GM21381 (cell line): ENCODE data around the gene DCD.
"Not testable (repeated sequence)": the region's sequence is repeated elsewhere in the genome, so short reads cannot be mapped to it uniquely, and the experiment has no call there.

Experiments
- ATAC-seq: cut with Tn5 transposase; IDR thresholded peaks from one replicate; pipeline ENCODE4 v1.9.1; 2021; ENCODE audit warnings: mild to moderate bottlenecking, moderate library complexity; ENCODE audit not compliant: unreplicated experiment

DCD gene

GRCh38 chr12:54654926-54655325, 6.8 kb upstream of the DCD start:
- no peak for ATAC-seq

DNA sequence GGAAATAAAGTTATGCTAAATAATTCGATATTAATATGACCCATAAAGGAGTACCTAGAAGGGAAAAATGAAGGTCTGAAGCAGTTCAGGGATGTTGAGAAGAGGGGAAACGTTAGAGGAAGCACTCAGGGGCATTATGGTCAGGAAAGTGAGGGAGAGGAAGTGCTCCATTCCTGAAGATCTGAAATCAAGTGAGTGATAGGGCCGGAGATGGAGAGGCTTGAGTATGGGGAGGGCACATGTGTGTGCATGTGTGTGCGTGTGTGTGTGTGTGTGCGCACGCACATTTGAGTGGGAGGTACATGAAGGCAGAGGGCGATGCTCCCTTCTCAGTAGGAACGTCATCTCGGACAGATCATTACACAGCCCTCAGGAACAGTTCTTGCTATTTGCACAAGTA, 4.9 kb upstream of the DCD start:
- ATAC-seq, result no peak

DNA sequence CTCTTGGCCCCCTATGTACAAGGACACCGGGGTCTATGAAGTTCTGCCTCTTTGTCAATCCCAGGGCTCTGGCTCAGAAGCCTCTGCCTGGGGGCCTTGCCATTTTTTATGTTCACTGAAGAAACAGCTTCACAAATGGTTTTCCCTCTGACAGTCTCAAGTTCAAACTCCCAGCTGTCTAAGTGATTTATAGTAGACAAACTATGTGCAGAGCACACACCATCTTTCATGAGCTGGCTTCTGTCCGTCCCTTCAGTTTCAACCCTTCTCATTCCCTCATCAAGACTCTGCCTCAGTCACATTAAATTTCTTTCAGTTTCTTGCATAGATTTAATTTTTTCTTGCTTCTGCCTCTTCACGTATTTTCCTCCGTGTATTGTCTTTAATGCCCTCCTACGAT, 2.7 kb upstream of the DCD start:
- no peak for ATAC-seq

DNA sequence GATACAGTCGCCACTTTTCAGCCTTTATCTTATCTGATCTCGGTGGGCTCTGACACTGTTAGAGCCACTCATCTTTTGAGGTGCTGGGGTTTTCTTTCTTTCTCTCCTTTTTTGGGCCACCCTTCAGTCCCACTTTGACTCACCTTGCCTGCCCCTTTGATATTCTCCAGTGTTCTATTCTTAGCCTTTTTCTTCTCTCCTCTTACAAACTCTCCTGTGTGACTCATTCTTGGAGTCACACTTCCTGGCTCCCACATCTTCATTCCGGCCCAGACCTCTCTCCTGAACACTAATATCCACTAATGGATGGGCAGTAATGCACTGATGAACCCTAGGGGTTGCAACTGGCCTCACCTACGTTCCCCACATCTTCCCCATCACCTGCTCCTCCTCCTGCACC, 2.2 kb upstream of the DCD start:
- no peak for ATAC-seq

- ATAC-seq, result no peak
Measured at GRCh38 chr12:54649825-54650224, 1.7 kb upstream of the DCD start.

- no peak for ATAC-seq
Measured at GRCh38 chr12:54641554-54641953, 6.6 kb downstream of the DCD start.

DNA sequence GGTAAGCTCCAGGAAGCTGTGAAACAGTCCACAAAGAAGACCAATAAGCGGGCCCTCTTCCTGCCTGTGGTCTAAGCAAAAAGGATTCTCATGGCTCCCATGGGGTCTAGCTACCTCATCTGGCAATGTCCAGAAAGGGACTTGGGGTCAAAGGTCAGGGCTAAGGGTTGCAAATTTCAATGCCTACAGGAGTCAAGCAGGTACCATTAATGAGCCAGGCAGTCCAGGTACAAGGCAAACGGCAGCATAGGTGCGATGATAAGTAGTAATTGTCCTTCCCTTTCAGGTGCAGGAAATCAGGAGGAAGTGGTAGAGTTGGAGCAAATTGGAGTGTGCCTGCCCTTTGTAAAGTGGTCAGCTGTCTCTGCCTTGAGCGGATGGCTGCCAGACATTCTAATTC, 7.1 kb downstream of the DCD start:
- no peak for ATAC-seq

DNA sequence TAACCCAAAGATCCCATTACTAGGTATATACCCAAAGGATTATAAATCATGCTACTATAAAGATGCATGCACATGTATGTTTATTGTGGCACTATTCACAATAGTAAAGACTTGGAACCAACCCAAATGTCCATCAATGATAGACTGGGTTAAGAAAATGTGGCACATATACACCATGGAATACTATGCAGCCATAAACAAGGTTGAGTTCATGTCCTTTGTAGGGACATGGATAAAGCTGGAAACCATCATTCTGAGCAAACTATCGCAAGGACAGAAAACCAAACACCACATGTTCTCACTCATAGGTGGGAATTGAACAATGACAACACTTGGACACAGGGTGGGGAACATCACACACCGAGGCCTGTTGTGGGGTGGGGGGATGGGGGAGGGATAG, 9.1 kb downstream of the DCD start:
- not testable (repeated sequence) for ATAC-seq

DNA sequence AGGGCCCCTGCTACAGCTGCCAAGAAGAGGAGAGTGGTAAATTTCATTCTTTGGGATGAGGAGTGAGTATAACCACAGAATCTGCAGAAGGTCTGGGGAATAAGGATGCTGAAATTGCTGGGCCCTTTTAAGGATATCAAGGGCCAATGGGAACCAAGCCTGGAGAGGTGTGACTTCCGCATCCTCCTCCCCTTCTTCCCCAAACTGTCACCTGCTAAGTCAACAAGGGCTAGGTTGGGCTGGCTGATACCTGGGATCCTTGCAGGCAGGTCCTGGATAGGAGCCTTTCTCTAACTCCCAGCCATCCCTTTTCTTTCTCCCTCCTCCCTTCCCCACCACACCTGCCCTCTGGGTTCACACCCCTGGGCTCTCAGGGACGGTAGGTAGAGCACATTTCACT, 13.4 kb downstream of the DCD start, which contains the start of gene LACRT:
TSS of gene LACRT (minus strand) at position 101 of the 400 bp plus-strand sequence. CDS start at position 47, 54 bp downstream.
- no peak for ATAC-seq

DNA sequence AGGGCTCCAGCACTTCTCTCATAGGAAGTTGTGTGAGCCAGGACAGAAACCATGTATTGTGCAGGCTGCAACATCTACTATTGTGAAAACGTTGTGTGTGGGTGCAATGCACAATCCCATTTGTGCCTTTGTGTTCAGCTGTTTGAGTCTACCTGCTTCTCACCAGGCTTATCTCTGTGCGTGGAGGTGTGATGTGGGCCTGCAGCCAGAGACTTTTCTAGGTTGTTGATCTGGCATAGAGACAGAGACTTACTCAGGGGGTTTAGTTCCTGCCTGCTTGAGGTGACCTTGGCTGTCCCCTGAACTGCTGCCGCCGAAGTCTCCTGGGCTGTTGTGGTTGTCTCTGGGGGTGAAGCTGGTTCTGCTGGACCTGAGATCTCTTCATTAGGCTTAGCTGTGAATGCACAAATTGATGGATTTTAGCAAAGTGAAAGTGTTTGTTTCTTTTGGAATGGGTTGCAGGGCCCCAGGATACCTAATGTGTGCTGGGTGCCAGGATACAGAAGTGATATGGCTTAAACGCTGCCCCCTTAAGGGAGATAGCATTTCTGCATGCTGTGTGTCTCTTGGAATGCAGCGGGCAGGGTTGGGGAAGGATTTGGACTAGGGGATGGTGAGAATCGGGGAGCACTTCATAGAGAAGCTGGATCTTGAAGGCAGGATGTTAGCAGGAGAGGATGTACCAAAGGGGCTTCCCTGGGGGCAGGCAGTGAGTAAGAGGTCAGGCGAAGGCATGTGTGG, 16.0 kb downstream of the DCD start:
- ATAC-seq, result no peak

DNA sequence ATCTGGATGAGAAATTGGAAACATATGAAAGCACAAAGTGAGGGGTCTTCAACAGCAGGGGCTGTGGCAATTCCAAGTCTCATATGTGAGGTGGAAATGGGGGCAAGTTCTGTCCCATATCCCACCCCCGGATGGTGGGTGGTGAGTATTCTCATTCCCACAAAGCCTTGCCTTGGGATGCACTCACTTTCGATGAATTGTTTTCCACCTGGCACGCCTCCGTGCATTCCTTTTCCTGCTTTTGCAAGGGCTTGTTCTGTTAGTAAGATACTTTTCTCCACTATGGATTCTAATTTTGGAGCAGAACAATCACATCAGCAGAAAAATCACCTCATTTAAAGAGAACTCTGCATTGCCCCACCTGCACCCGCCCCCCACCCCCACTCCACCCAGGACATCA, 16.6 kb downstream of the DCD start:
- no peak for ATAC-seq

GRCh38 chr12:54629925-54630324, 18.2 kb downstream of the DCD start:
- ATAC-seq, result no peak

- no peak for ATAC-seq
Measured at GRCh38 chr12:54628186-54628846, 19.8 kb downstream of the DCD start.

GRCh38 chr12:54627304-54627703, 20.9 kb downstream of the DCD start:
- ATAC-seq, result no peak

DNA sequence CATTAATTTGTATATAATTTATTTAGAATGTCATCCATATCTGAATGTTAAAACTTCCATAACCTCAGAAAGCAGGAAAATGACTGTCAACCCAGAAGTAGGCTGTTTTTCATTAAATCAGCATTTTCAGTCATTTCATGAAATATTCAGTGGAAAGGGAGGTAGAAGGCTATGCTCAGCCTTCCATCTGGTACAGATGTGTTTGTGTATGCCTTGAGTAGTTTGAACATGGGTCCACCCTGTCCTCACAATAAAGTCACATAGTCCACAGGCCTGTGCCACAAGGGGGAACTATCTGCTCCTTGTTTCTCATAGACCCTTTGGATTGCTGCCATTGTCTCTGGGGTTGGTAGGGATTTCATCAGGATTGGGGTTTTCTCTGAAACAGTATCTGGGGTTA, 22.6 kb downstream of the DCD start:
- ATAC-seq, result no peak

GRCh38 chr12:54624315-54625279, 23.6 kb downstream of the DCD start:
- no peak for ATAC-seq

- no peak for ATAC-seq
Measured at GRCh38 chr12:54622463-54623183, 25.5 kb downstream of the DCD start.

- no peak for ATAC-seq
Measured at GRCh38 chr12:54616933-54617680, 31.1 kb downstream of the DCD start.

DNA sequence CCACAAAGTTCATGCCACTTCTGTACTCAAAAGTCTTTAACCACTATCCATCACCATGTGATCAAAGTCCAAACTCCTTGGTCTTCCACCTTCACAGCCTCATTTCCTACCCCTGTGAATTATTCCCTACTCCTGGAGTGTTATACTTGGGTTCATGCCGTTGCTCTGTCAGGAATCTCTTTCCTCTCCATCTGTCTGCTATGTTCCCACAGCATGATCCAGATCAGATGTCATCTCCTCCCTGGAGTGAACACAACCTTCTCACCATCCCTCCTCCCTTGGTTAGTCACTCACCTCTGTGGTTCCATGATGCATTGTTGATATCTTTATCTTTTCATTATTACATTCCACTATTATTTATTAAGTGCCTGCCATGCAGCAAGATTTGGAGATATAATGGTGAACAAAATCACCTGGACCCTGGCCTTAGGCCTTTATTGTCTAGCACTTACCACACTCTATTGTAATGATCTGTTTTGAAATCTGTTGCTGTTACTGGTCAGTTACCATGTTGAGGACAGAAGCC, 35.9 kb downstream of the DCD start:
- ATAC-seq, result no peak

DNA sequence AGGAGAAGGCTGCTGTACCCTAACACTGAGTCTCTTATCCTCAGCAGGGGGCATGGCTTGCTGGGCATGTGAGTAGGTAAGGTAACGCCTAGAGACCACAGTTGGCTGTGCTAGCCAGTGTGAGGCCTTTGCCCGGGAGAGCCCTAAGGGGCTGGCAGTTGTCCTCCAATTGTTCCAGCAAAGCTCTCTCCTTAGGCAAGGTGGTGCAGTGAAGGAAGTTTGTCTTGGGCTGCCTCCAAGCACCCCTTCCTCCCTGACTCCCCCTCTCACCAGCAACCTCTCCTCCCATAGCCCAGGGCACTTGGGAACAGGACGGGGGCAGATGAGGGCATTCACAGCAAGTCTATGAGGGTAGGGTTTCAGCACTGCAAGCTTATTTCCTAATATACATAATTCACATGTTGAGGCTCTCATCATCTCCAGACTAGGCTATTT, 36.4 kb downstream of the DCD start:
- no peak for ATAC-seq
